ENCODE data around the gene ACAD9.

ACAD9 gene

GRCh38 chr3:128850544-128850943 lies 28.9 kb upstream of the ACAD9 start:
- no peak for DNase-seq (ENCODE audit: low read depth)
- no peak overlapping the region for H3K4me3 ChIP-seq (ENCODE audit: control insufficient read depth, low read depth, low read length)
- no peak for TF ChIP-seq CTCF (IDR thresholded peaks at IDR 0.05; ENCODE audit: control insufficient read depth, insufficient read depth, low read depth, low read length, missing control alignments)

GRCh38 chr3:128851601-128852000 lies 27.8 kb upstream of the ACAD9 start:
- TF ChIP-seq CTCF (IDR thresholded peaks at IDR 0.05; ENCODE audit: control insufficient read depth, insufficient read depth, low read depth, low read length, missing control alignments) = no peak
- DNase-seq (ENCODE audit: low read depth) = no peak
- H3K4me3 ChIP-seq (ENCODE audit: control insufficient read depth, low read depth, low read length) = no peak overlapping the region

GRCh38 chr3:128853826-128854225 lies 25.6 kb upstream of the ACAD9 start:
- H3K4me3 ChIP-seq (ENCODE audit: control insufficient read depth, low read depth, low read length) = no peak overlapping the region
- no peak for DNase-seq (ENCODE audit: low read depth)
- TF ChIP-seq CTCF (IDR thresholded peaks at IDR 0.05; ENCODE audit: control insufficient read depth, insufficient read depth, low read depth, low read length, missing control alignments) = no peak

- H3K4me3 ChIP-seq (ENCODE audit: control insufficient read depth, low read depth, low read length) = no peak overlapping the region
- DNase-seq (ENCODE audit: low read depth) = no peak
- TF ChIP-seq CTCF (IDR thresholded peaks at IDR 0.05; ENCODE audit: control insufficient read depth, insufficient read depth, low read depth, low read length, missing control alignments) = no peak
Observed at GRCh38 chr3:128854475-128854874, 24.9 kb upstream of the ACAD9 start.

- no peak overlapping the region for H3K4me3 ChIP-seq (ENCODE audit: control insufficient read depth, low read depth, low read length)
- DNase-seq (ENCODE audit: low read depth) = no peak
- no peak for TF ChIP-seq CTCF (IDR thresholded peaks at IDR 0.05; ENCODE audit: control insufficient read depth, insufficient read depth, low read depth, low read length, missing control alignments)
Observed at GRCh38 chr3:128855569-128855968, 23.9 kb upstream of the ACAD9 start.

- no peak for TF ChIP-seq CTCF (IDR thresholded peaks at IDR 0.05; ENCODE audit: control insufficient read depth, insufficient read depth, low read depth, low read length, missing control alignments)
- no peak for DNase-seq (ENCODE audit: low read depth)
- no peak overlapping the region for H3K4me3 ChIP-seq (ENCODE audit: control insufficient read depth, low read depth, low read length)
Observed at GRCh38 chr3:128858167-128858566, 21.3 kb upstream of the ACAD9 start.

GRCh38 chr3:128859630-128860029 lies 19.8 kb upstream of the ACAD9 start:
- no peak for TF ChIP-seq CTCF (IDR thresholded peaks at IDR 0.05; ENCODE audit: control insufficient read depth, insufficient read depth, low read depth, low read length, missing control alignments)
- H3K4me3 ChIP-seq (ENCODE audit: control insufficient read depth, low read depth, low read length) = no peak overlapping the region
- no peak for DNase-seq (ENCODE audit: low read depth)
